Measurements from ENCODE around the gene SLC39A11.

- TF ChIP-seq POLR2A (IDR thresholded peaks at IDR 0.05; ENCODE audit: low read depth, low read length) (no peak), POLR2AphosphoS5 (IDR thresholded peaks at IDR 0.05; ENCODE audit: low read depth, low read length) (no peak), TAF1 (IDR thresholded peaks at IDR 0.05; ENCODE audit: low read depth, low read length) (no peak)
Measured at GRCh38 chr17:72865954-72866353, 226.5 kb downstream of the SLC39A11 start.

Data from GM12891 (cell line).